Measurements from ENCODE around the gene RBM38. TPM values are rescaled to one million over a fixed set of nuclear protein-coding genes. Genes with fewer than 3 reads are reported as not detected.
"Not testable (repeated sequence)": the region's sequence is repeated elsewhere in the genome, so short reads cannot be mapped to it uniquely, and the experiment has no call there.

RBM38 gene
- total RNA-seq, 1 experiment from 2014 or later = 16.1 TPM

- no peak for DNase-seq (ENCODE audit: low read depth)
These were observed 26.9 kb downstream of the RBM38 start for GRCh38 chr20:57417830-57418780.

GRCh38 chr20:57419479-57419878 lies 28.3 kb downstream of the RBM38 start:
- DNase-seq (ENCODE audit: low read depth) = not testable (repeated sequence)

GRCh38 chr20:57420571-57421252 lies 29.5 kb downstream of the RBM38 start:
- no peak for DNase-seq (ENCODE audit: low read depth)

GRCh38 chr20:57421253-57422220 lies 30.3 kb downstream of the RBM38 start:
- no peak for DNase-seq (ENCODE audit: low read depth)

GRCh38 chr20:57422254-57422653 lies 31.1 kb downstream of the RBM38 start:
- no peak for DNase-seq (ENCODE audit: low read depth)

- DNase-seq (ENCODE audit: low read depth) = no peak
These were observed 34.2 kb downstream of the RBM38 start for GRCh38 chr20:57425150-57426013.

GRCh38 chr20:57426271-57426689 lies 35.1 kb downstream of the RBM38 start:
- no peak for DNase-seq (ENCODE audit: low read depth)

GRCh38 chr20:57426831-57427230 lies 35.6 kb downstream of the RBM38 start:
- DNase-seq (ENCODE audit: low read depth) = no peak

- peak; percentile 21 for DNase-seq (ENCODE audit: low read depth)
These were observed 37.3 kb downstream of the RBM38 start for GRCh38 chr20:57428324-57429158.

GRCh38 chr20:57429159-57429496 lies 37.9 kb downstream of the RBM38 start:
- DNase-seq (ENCODE audit: low read depth) = no peak

- peak; percentile 82 for DNase-seq (ENCODE audit: low read depth)
These were observed 38.5 kb downstream of the RBM38 start for GRCh38 chr20:57429580-57430200.

- peak; percentile 38 for DNase-seq (ENCODE audit: low read depth)
These were observed 39.0 kb downstream of the RBM38 start for GRCh38 chr20:57430201-57430596.

GRCh38 chr20:57431539-57431835 lies 40.3 kb downstream of the RBM38 start:
- no peak for DNase-seq (ENCODE audit: low read depth)

- no peak for DNase-seq (ENCODE audit: low read depth)
These were observed 41.3 kb downstream of the RBM38 start for GRCh38 chr20:57432480-57432861.

GRCh38 chr20:57432862-57433491 lies 41.8 kb downstream of the RBM38 start:
- no peak for DNase-seq (ENCODE audit: low read depth)

- peak; percentile 26 for DNase-seq (ENCODE audit: low read depth)
These were observed 42.6 kb downstream of the RBM38 start for GRCh38 chr20:57433657-57434389.

- no peak for DNase-seq (ENCODE audit: low read depth)
These were observed 43.1 kb downstream of the RBM38 start for GRCh38 chr20:57434390-57434700.

GRCh38 chr20:57435105-57435497 lies 43.9 kb downstream of the RBM38 start:
- DNase-seq (ENCODE audit: low read depth) = no peak
